Mucosa of rectum (tissue), 2 donors: Measurements from ENCODE around the gene INAVA.

Experiments
- H3K27ac ChIP-seq, 2 donors: one replicate each; pipeline ENCODE4 v1.7.0; 2013; ENCODE audit warnings: inconsistent platforms in 2 of 2, low read depth in 2 of 2, low read length in 2 of 2
- H3K27me3 ChIP-seq, 2 donors: one replicate each; pipeline ENCODE4 v1.7.0; 2013; ENCODE audit warnings: low read length in 2 of 2; ENCODE audit not compliant: control insufficient read depth in 2 of 2, insufficient read depth in 2 of 2
- H3K36me3 ChIP-seq, 2 donors: one replicate each; pipeline ENCODE4 v1.7.0; 2013; ENCODE audit warnings: low read length in 2 of 2; ENCODE audit not compliant: control insufficient read depth in 2 of 2, insufficient read depth in 2 of 2
- H3K4me1 ChIP-seq, 2 donors: one replicate each; pipeline ENCODE4 v1.7.0; 2013; ENCODE audit warnings: low read length in 2 of 2, mild to moderate bottlenecking in 1 of 2; ENCODE audit not compliant: control insufficient read depth in 2 of 2, insufficient read depth in 2 of 2
- H3K4me3 ChIP-seq, 2 donors: one replicate each; pipeline ENCODE4 v1.7.0; 2013; ENCODE audit warnings: low read length in 2 of 2
- H3K9ac ChIP-seq, 2 donors: one replicate each; pipeline ENCODE4 v1.7.0; 2013; ENCODE audit warnings: low read length in 2 of 2, low read depth in 1 of 2, mild to moderate bottlenecking in 1 of 2
- H3K9me3 ChIP-seq, 2 donors: one replicate each; pipeline ENCODE4 v1.7.0; 2013; ENCODE audit warnings: low read length in 2 of 2; ENCODE audit not compliant: control insufficient read depth in 2 of 2
- donor health status: healthy.
- donor health status: Normal muscosa, but diverticular disease.

INAVA gene

GRCh38 chr1:200912737-200913407 is 18.2 kb downstream of the INAVA start:
- Histone ChIP-seq H3K36me3 (peaks cover 28 to 45% of the 10 kb centered on the region in 2 donors), H3K4me1 (peaks cover 25 to 41% of the 10 kb centered on the region in 2 donors), H3K27me3 (no peaks in the 10 kb centered on the region), H3K9me3 (no peaks in the 10 kb centered on the region), H3K9ac (peak overlapping the region; percentile 34 to 48), H3K27ac (peak overlapping the region; percentile 43 to 61), H3K4me3 (no peak overlapping the region)

DNA sequence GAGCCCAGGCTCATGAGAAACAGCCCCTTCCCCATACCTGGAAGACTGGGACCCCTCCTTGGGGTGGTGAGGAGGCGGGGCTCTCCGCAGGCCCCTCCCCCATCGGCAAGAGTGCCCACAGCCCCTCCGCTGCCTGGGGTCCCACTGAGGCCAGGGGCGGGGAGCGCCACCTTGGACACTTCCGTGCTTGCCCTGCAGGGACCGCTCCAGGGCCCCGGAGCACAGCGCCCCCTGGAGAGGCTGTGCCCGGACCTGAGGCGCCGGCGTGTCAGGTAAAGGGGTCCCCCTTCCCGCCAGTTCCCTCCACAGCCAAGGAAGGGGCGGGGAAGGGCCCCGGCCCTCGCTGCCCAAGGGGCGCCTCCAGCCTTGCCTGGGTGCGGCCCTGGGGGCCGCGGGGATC is 21.5 kb downstream of the INAVA start:
- H3K27ac ChIP-seq, result no peak overlapping the region
- no peaks in the 10 kb centered on the region for H3K9me3 ChIP-seq
- H3K36me3 ChIP-seq, result peaks cover 9 to 19% of the 10 kb centered on the region in 2 donors
- H3K4me1 ChIP-seq, result peaks cover 13 to 21% of the 10 kb centered on the region in 2 donors
- no peaks in the 10 kb centered on the region for H3K27me3 ChIP-seq
- H3K9ac ChIP-seq, result no peak overlapping the region
- no peak overlapping the region for H3K4me3 ChIP-seq

GRCh38 chr1:200916681-200917080 is 22.0 kb downstream of the INAVA start:
- Histone ChIP-seq H3K27me3 (no peaks in the 10 kb centered on the region), H3K9me3 (no peaks in the 10 kb centered on the region), H3K27ac (peak overlapping the region in 1 of 2 donors; percentile 5), H3K4me1 (peaks cover 13 to 21% of the 10 kb centered on the region in 2 donors), H3K4me3 (no peak overlapping the region), H3K9ac (no peak overlapping the region), H3K36me3 (peaks cover 7 to 14% of the 10 kb centered on the region in 2 donors)

- Histone ChIP-seq H3K9ac (no peak overlapping the region), H3K36me3 (peaks cover 6 to 9% of the 10 kb centered on the region in 2 donors), H3K27ac (peak overlapping the region in 1 of 2 donors; percentile 5), H3K4me1 (peaks cover 9 to 17% of the 10 kb centered on the region in 2 donors), H3K9me3 (no peaks in the 10 kb centered on the region), H3K27me3 (no peaks in the 10 kb centered on the region), H3K4me3 (no peak overlapping the region)
These were observed 22.7 kb downstream of the INAVA start for GRCh38 chr1:200917291-200917817.

DNA sequence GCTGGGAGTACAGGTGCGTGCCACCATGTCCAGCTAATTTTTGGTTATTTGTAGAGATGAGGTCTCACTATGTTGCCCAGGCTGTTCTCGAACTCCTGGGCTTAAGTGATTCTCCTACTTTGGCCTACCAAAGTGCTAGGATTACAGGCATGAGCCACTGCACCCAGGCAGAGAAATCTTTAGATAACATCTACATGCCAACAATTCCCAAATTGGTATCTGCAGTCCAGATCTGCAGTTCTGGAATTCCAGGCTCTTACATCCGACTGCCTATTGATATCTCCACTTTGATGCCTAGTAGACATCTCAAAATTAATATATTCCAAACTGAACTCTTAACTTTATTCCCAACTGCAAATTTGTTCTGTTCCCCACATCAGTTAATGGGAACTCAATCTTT is 23.3 kb downstream of the INAVA start:
- Histone ChIP-seq H3K27me3 (no peaks in the 10 kb centered on the region), H3K27ac (no peak overlapping the region), H3K36me3 (peaks cover 2 to 4% of the 10 kb centered on the region in 2 donors), H3K9ac (no peak overlapping the region), H3K4me1 (peaks cover 6 to 10% of the 10 kb centered on the region in 2 donors), H3K9me3 (no peaks in the 10 kb centered on the region), H3K4me3 (no peak overlapping the region)

DNA sequence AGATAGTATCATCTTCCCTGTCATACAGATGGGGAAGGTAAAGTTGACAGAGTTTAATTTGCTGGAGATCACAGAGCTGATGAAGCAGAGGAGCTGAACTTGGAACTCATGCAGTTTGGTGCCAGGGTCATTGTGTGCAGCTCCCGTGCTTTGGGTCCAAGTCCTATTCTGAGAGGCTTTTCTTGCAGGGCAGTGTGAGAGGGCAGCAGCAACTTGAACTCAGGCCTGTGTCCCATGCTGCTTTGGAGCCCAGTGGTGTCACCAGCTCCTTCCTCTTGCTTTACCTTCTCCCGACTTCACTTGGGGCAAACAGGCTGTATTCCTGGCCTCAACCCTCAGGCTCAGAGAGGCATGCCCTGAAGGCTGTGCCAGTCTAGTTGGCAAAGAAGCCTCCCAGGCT is 24.7 kb downstream of the INAVA start:
- Histone ChIP-seq H3K27ac (no peak overlapping the region), H3K9ac (no peak overlapping the region), H3K9me3 (no peaks in the 10 kb centered on the region), H3K36me3 (peaks cover 0 to 2% of the 10 kb centered on the region in 2 donors), H3K4me3 (no peak overlapping the region), H3K4me1 (peaks cover 3 to 7% of the 10 kb centered on the region in 2 donors), H3K27me3 (no peaks in the 10 kb centered on the region)

- Histone ChIP-seq H3K9me3 (no peaks in the 10 kb centered on the region), H3K9ac (no peak overlapping the region)
These were observed 26.9 kb downstream of the INAVA start for GRCh38 chr1:200921571-200922110.

DNA sequence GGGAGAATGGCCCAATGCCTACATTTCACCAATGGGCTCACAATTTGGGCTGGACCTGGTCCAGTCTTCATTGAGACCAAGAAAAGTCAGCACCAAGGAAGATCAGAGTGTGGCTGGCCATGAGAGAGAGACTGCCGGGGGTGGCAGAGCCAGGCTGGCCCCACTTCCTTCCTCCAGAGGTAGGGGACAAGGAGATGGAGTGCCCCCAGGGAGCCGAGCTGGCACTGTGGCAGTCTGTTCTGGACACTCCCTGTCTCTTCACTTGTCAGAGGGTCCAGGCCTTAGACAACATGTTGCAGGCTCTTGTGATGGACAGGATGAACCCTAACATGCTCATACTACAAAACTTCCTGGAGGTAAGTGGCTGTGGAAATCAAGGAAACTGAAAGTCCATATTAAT is 27.7 kb downstream of the INAVA start:
- peaks cover 0 to 2% of the 10 kb centered on the region in 2 donors for H3K36me3 ChIP-seq
- H3K4me1 ChIP-seq, result no peaks in the 10 kb centered on the region
- no peak overlapping the region for H3K4me3 ChIP-seq
- no peak overlapping the region for H3K9ac ChIP-seq
- no peaks in the 10 kb centered on the region for H3K9me3 ChIP-seq
- no peaks in the 10 kb centered on the region for H3K27me3 ChIP-seq
- H3K27ac ChIP-seq, result no peak overlapping the region

More at GRCh38 chr1:200921571-200922110, 26.9 kb downstream of the INAVA start:
- Histone ChIP-seq H3K4me1 (peaks cover 3 to 5% of the 10 kb centered on the region in 2 donors), H3K4me3 (no peak overlapping the region), H3K36me3 (peaks cover 0 to 2% of the 10 kb centered on the region in 2 donors), H3K27ac (no peak overlapping the region), H3K27me3 (no peaks in the 10 kb centered on the region)

DNA sequence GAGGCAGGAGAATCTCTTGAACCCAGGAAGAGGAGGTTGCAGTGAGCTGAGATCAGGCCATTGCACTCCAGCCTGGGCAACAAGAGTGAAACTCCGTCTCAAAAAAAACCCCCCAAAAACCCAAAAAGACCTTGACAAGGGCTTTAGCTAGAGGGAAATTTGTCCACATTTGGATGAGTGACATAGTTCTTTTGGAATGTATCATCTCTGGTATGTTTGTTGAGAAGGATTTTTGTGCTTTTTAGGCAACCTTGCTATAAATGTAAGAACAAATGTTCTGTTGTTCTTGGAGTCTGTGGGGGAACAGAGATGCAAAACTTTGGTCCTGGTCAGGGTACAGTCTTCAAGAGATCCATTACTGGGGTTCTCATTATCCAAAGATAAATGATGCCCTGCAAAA is 28.9 kb downstream of the INAVA start:
- H3K36me3 ChIP-seq, result no peaks in the 10 kb centered on the region
- H3K27ac ChIP-seq, result no peak overlapping the region
- H3K9me3 ChIP-seq, result no peaks in the 10 kb centered on the region
- no peaks in the 10 kb centered on the region for H3K27me3 ChIP-seq
- no peak overlapping the region for H3K9ac ChIP-seq
- H3K4me3 ChIP-seq, result no peak overlapping the region
- H3K4me1 ChIP-seq, result no peaks in the 10 kb centered on the region

DNA sequence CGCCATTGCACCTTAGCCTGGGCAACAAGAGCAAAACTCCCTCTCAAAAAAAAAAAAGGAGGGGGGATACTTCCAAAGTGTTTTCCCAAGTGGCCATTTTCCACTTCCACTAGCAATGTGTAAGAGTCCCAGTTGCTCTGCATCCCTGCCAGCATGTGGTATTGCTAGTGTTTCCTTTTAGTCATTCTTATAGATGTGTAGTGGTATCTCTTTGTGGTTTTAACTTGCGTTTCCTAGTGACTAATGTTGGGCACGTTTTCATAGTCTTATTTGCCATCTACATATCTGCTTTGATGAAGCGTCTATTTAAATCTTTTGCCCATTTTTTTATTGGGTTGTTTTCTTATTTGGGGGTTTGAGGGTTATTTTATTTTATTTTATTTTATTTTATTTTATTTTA is 31.1 kb downstream of the INAVA start:
- H3K36me3 ChIP-seq, result no peaks in the 10 kb centered on the region
- H3K27me3 ChIP-seq, result no peaks in the 10 kb centered on the region
- no peak overlapping the region for H3K27ac ChIP-seq
- H3K4me3 ChIP-seq, result no peak overlapping the region
- H3K4me1 ChIP-seq, result peaks cover 3 to 11% of the 10 kb centered on the region in 2 donors
- H3K9me3 ChIP-seq, result no peaks in the 10 kb centered on the region
- no peak overlapping the region for H3K9ac ChIP-seq
